ENCODE measurements around the gene ATP2B2.

The ATP2B2 gene

DNA sequence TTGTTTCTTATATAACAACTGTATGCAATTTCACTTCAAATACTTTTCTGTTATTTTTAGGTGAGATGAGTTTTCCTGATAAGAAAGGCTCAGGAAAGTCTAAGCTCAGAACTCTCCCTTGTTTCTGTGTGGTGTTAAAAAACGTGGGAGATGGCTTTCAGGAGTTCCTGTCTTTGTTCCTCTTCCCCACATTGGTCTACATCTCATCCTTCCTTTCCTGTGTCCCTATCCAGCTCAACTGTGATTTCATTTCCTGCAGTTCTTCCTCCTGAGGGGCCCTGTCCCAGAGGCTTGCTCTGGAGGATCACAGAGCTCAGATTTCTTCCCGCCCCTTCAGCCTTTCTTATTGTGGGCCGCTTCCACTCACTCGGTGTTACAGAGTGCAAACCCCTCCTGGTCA lies 195.7 kb downstream of the ATP2B2 start:
- Histone ChIP-seq H4K91ac (ENCODE audit: low read depth, low read length, poor library complexity) (no peak overlapping the region), H3K9me3 (replicated peaks in 1 of 2; ENCODE audit: control insufficient read depth in 2 of 2, insufficient read depth in 1 of 2, low read depth in 1 of 2, low read length in 2 of 2) (no peaks in the 10 kb centered on the region), H3K36me3 (replicated peaks in 1 of 2; ENCODE audit: control insufficient read depth in 2 of 2, insufficient read depth in 2 of 2, low read length in 2 of 2) (peaks cover 40 to 99% of the 10 kb centered on the region in 2 donors), H3K14ac (ENCODE audit: low read length) (no peak overlapping the region), H3K23ac (ENCODE audit: low read depth, low read length, poor library complexity) (no peak overlapping the region), H2BK120ac (ENCODE audit: low read depth, low read length) (no peak overlapping the region), H4K8ac (ENCODE audit: low read depth, low read length) (no peak overlapping the region), H3K79me1 (ENCODE audit: low read depth, low read length) (no peaks in the 10 kb centered on the region), H2BK15ac (ENCODE audit: low read length) (no peak overlapping the region), H2BK5ac (ENCODE audit: low read length) (no peak overlapping the region), H3K18ac (ENCODE audit: low read length) (no peak overlapping the region), H2AK5ac (ENCODE audit: low read depth, low read length) (no peak overlapping the region), H3K4me3 (ENCODE audit: low read length in 2 of 2) (no peak overlapping the region), H2AFZ (ENCODE audit: low read length) (no peak overlapping the region), H2BK12ac (ENCODE audit: low read length) (no peak overlapping the region), H3K4me1 (ENCODE audit: control insufficient read depth in 2 of 2, insufficient read depth in 1 of 2, low read depth in 1 of 2, low read length in 2 of 2) (no peaks in the 10 kb centered on the region), H3K4ac (ENCODE audit: low read length) (no peak overlapping the region), H3K27me3 (ENCODE audit: control insufficient read depth in 3 of 3, insufficient read depth in 3 of 3, low read depth in 1 of 3, low read length in 3 of 3) (no peaks in the 10 kb centered on the region), H3K4me2 (ENCODE audit: insufficient read depth, low read length, poor library complexity, severe bottlenecking) (no peak overlapping the region), H3K27ac (replicated peaks; ENCODE audit: low read length) (no peak overlapping the region), H3K9ac (ENCODE audit: low read depth, low read length, poor library complexity) (no peak overlapping the region)
- DNase-seq (ENCODE audit: low spot score) = no peak
- WGBS, 2 donors (ENCODE audit: extremely low coverage in 2 of 2, insufficient read length in 2 of 2, insufficient replicate concordance in 1 of 2) = no CpG with 5 or more reads among the region's 4 CpGs

DNA sequence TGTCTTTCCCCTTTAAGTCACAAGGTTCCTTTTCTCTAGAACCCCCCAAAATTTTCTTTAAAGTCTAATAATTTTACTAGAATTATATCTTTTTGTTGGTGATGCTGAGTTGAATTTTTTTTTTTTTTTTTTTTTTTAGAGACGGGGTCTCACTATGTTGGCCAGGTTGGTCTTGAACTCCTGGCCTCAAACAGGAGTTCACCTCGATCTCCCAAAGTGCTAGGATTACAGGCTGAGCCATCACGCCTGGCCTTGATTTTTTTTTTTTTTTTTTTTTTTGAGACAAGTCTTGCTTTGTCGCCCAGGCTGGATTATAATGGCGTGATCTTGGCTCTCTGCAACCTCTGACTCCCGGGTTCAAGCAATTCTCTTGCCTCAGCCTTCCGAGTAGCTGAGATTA lies 196.7 kb downstream of the ATP2B2 start:
- H3K18ac ChIP-seq (ENCODE audit: low read length) = no peak overlapping the region
- no peak overlapping the region for H3K27ac ChIP-seq (replicated peaks; ENCODE audit: low read length)
- no peak overlapping the region for H3K14ac ChIP-seq (ENCODE audit: low read length)
- H3K36me3 ChIP-seq (replicated peaks in 1 of 2; ENCODE audit: control insufficient read depth in 2 of 2, insufficient read depth in 2 of 2, low read length in 2 of 2) = peaks cover 45 to 99% of the 10 kb centered on the region in 2 donors
- H2BK15ac ChIP-seq (ENCODE audit: low read length) = no peak overlapping the region
- no peak overlapping the region for H3K4ac ChIP-seq (ENCODE audit: low read length)
- H3K9ac ChIP-seq (ENCODE audit: low read depth, low read length, poor library complexity) = no peak overlapping the region
- H3K4me1 ChIP-seq (ENCODE audit: control insufficient read depth in 2 of 2, insufficient read depth in 1 of 2, low read depth in 1 of 2, low read length in 2 of 2) = no peaks in the 10 kb centered on the region
- DNase-seq (ENCODE audit: low spot score) = no peak
- H3K9me3 ChIP-seq (replicated peaks in 1 of 2; ENCODE audit: control insufficient read depth in 2 of 2, insufficient read depth in 1 of 2, low read depth in 1 of 2, low read length in 2 of 2) = no peaks in the 10 kb centered on the region
- H3K79me1 ChIP-seq (ENCODE audit: low read depth, low read length) = no peaks in the 10 kb centered on the region
- H4K8ac ChIP-seq (ENCODE audit: low read depth, low read length) = no peak overlapping the region
- no CpG with 5 or more reads among the region's 7 CpGs for WGBS, 2 donors (ENCODE audit: extremely low coverage in 2 of 2, insufficient read length in 2 of 2, insufficient replicate concordance in 1 of 2)
- no peaks in the 10 kb centered on the region for H3K27me3 ChIP-seq (ENCODE audit: control insufficient read depth in 3 of 3, insufficient read depth in 3 of 3, low read depth in 1 of 3, low read length in 3 of 3)
- H2BK5ac ChIP-seq (ENCODE audit: low read length) = no peak overlapping the region
- H2AFZ ChIP-seq (ENCODE audit: low read length) = no peak overlapping the region
- no peak overlapping the region for H3K4me2 ChIP-seq (ENCODE audit: insufficient read depth, low read length, poor library complexity, severe bottlenecking)
- H2BK12ac ChIP-seq (ENCODE audit: low read length) = no peak overlapping the region
- H2AK5ac ChIP-seq (ENCODE audit: low read depth, low read length) = no peak overlapping the region
- H2BK120ac ChIP-seq (ENCODE audit: low read depth, low read length) = no peak overlapping the region
- no peak overlapping the region for H4K91ac ChIP-seq (ENCODE audit: low read depth, low read length, poor library complexity)
- no peak overlapping the region for H3K23ac ChIP-seq (ENCODE audit: low read depth, low read length, poor library complexity)
- H3K4me3 ChIP-seq (ENCODE audit: low read length in 2 of 2) = no peak overlapping the region

GRCh38 chr3:10306156-10306555 lies 199.2 kb downstream of the ATP2B2 start:
- H3K18ac ChIP-seq (ENCODE audit: low read length) = no peak overlapping the region
- no peaks in the 10 kb centered on the region for H3K79me1 ChIP-seq (ENCODE audit: low read depth, low read length)
- no peak overlapping the region for H3K9ac ChIP-seq (ENCODE audit: low read depth, low read length, poor library complexity)
- H3K27ac ChIP-seq (replicated peaks; ENCODE audit: low read length) = no peak overlapping the region
- no peak overlapping the region for H3K4me3 ChIP-seq (ENCODE audit: low read length in 2 of 2)
- no peaks in the 10 kb centered on the region for H3K9me3 ChIP-seq (replicated peaks in 1 of 2; ENCODE audit: control insufficient read depth in 2 of 2, insufficient read depth in 1 of 2, low read depth in 1 of 2, low read length in 2 of 2)
- H2BK5ac ChIP-seq (ENCODE audit: low read length) = no peak overlapping the region
- H2BK15ac ChIP-seq (ENCODE audit: low read length) = no peak overlapping the region
- H4K91ac ChIP-seq (ENCODE audit: low read depth, low read length, poor library complexity) = no peak overlapping the region
- no peak overlapping the region for H3K4ac ChIP-seq (ENCODE audit: low read length)
- no peak overlapping the region for H3K4me2 ChIP-seq (ENCODE audit: insufficient read depth, low read length, poor library complexity, severe bottlenecking)
- no peak for DNase-seq (ENCODE audit: low spot score)
- WGBS, 2 donors (ENCODE audit: extremely low coverage in 2 of 2, insufficient read length in 2 of 2, insufficient replicate concordance in 1 of 2) = no CpG with 5 or more reads among the region's 3 CpGs
- H2BK120ac ChIP-seq (ENCODE audit: low read depth, low read length) = no peak overlapping the region
- no peaks in the 10 kb centered on the region for H3K27me3 ChIP-seq (ENCODE audit: control insufficient read depth in 3 of 3, insufficient read depth in 3 of 3, low read depth in 1 of 3, low read length in 3 of 3)
- no peak overlapping the region for H2AK5ac ChIP-seq (ENCODE audit: low read depth, low read length)
- no peak overlapping the region for H2BK12ac ChIP-seq (ENCODE audit: low read length)
- no peak overlapping the region for H2AFZ ChIP-seq (ENCODE audit: low read length)
- H3K14ac ChIP-seq (ENCODE audit: low read length) = no peak overlapping the region
- H3K36me3 ChIP-seq (replicated peaks in 1 of 2; ENCODE audit: control insufficient read depth in 2 of 2, insufficient read depth in 2 of 2, low read length in 2 of 2) = peaks cover 44 to 99% of the 10 kb centered on the region in 2 donors
- H4K8ac ChIP-seq (ENCODE audit: low read depth, low read length) = no peak overlapping the region
- H3K4me1 ChIP-seq (ENCODE audit: control insufficient read depth in 2 of 2, insufficient read depth in 1 of 2, low read depth in 1 of 2, low read length in 2 of 2) = no peaks in the 10 kb centered on the region
- no peak overlapping the region for H3K23ac ChIP-seq (ENCODE audit: low read depth, low read length, poor library complexity)

DNA sequence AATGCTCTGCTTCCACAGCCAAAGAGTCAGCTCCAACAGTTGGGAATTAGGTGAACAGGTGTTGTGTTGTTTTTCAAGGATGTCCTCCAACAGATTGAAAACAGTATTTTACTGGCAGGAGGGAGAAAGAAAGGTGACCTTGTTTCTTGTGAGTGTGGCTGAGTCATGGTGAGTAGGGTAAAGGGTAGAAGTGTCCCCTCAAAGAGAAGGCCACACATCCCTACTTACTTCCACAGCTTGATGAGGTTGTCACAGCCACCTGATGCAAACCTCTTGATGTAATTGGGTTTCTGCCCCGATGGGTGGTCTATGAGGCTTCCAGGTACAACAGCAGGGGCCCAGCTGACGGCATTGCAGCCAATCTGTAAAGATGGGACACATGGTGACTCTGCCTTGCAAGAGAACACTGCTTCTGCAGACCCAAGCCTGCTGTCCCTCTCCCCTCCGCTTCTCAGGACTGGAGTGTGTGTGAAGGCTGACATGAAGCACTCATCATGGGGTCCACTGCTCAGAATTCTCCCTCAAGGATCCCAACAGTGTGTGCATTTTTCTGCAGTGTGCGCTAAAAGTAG lies 200.0 kb downstream of the ATP2B2 start:
- no peak overlapping the region for H3K9ac ChIP-seq (ENCODE audit: low read depth, low read length, poor library complexity)
- WGBS, 2 donors (ENCODE audit: extremely low coverage in 2 of 2, insufficient read length in 2 of 2, insufficient replicate concordance in 1 of 2) = no CpG with 5 or more reads among the region's 4 CpGs

More for the DNA sequence above, 200.0 kb downstream of the ATP2B2 start:
- Histone ChIP-seq H2BK15ac (ENCODE audit: low read length) (no peak overlapping the region), H2BK12ac (ENCODE audit: low read length) (no peak overlapping the region), H3K9me3 (replicated peaks in 1 of 2; ENCODE audit: control insufficient read depth in 2 of 2, insufficient read depth in 1 of 2, low read depth in 1 of 2, low read length in 2 of 2) (no peaks in the 10 kb centered on the region), H2BK5ac (ENCODE audit: low read length) (no peak overlapping the region), H3K14ac (ENCODE audit: low read length) (no peak overlapping the region), H3K4me2 (ENCODE audit: insufficient read depth, low read length, poor library complexity, severe bottlenecking) (no peak overlapping the region), H3K36me3 (replicated peaks in 1 of 2; ENCODE audit: control insufficient read depth in 2 of 2, insufficient read depth in 2 of 2, low read length in 2 of 2) (peaks cover 49 to 99% of the 10 kb centered on the region in 2 donors), H2AFZ (ENCODE audit: low read length) (no peak overlapping the region), H4K8ac (ENCODE audit: low read depth, low read length) (no peak overlapping the region), H3K4me1 (ENCODE audit: control insufficient read depth in 2 of 2, insufficient read depth in 1 of 2, low read depth in 1 of 2, low read length in 2 of 2) (no peaks in the 10 kb centered on the region), H3K79me1 (ENCODE audit: low read depth, low read length) (no peaks in the 10 kb centered on the region), H3K18ac (ENCODE audit: low read length) (no peak overlapping the region), H3K23ac (ENCODE audit: low read depth, low read length, poor library complexity) (no peak overlapping the region), H2AK5ac (ENCODE audit: low read depth, low read length) (no peak overlapping the region), H4K91ac (ENCODE audit: low read depth, low read length, poor library complexity) (no peak overlapping the region), H3K27me3 (ENCODE audit: control insufficient read depth in 3 of 3, insufficient read depth in 3 of 3, low read depth in 1 of 3, low read length in 3 of 3) (no peaks in the 10 kb centered on the region), H3K4ac (ENCODE audit: low read length) (no peak overlapping the region), H3K27ac (replicated peaks; ENCODE audit: low read length) (no peak overlapping the region), H3K4me3 (ENCODE audit: low read length in 2 of 2) (no peak overlapping the region), H2BK120ac (ENCODE audit: low read depth, low read length) (no peak overlapping the region)
- DNase-seq (ENCODE audit: low spot score) = no peak
